GM12878 (cell line): ENCODE results near the gene SPATA24. TPM values are rescaled to one million over a fixed set of nuclear protein-coding genes. Genes with fewer than 3 reads are reported as not detected.

Experiments used
- ATAC-seq: fragments of 200-7000 bp; cut with Tn5 transposase; 3 replicates; pipeline ENCODE4 v1.9.1; 2020; ENCODE audit warnings: mild to moderate bottlenecking, moderate library complexity
- BruUV-seq: library from RNA; stranded (reverse); fragments of 400-500 nt; replicated peaks from 2 replicates; lab custom pipeline; 2021; lab: Mats Ljungman, UMichigan
- CTCF ChIA-PET: fragments of 300-600 bp; sonication (Branson Sonifier 250); formaldehyde crosslinking; extraction: SDS; loops from one replicate; lab custom pipeline; 2021; ENCODE audit warnings: inconsistent platforms; lab: Yijun Ruan, JAX
- POLR2A ChIA-PET: fragments of 350-600 bp; formaldehyde crosslinking; extraction: SDS; loops from one replicate; lab custom pipeline; 2021; ENCODE audit warnings: inconsistent platforms; lab: Charles Lee
- RAD21 ChIA-PET: fragments of 300-600 bp; sonication (Branson Sonifier 250); formaldehyde crosslinking; loops from one replicate; lab custom pipeline; 2023; ENCODE audit warnings: antibody characterized with exemption; ENCODE audit not compliant: unreplicated experiment; lab: Charles Lee
- SMC1A ChIA-PET: fragments of 300-600 bp; sonication (Branson Sonifier 250); formaldehyde crosslinking; loops from one replicate; lab custom pipeline; 2023; ENCODE audit not compliant: unreplicated experiment, uncharacterized antibody; lab: Charles Lee
- DNase-seq: peaks from one replicate; pipeline ENCODE4 v3.0.0-alpha.2; 2011; ENCODE audit warnings: low read depth, low spot score
- FAIRE-seq: peaks from 3 replicates; lab custom pipeline; 2011; peaks lifted over from hg19 to GRCh38; lab: Jason Lieb, UNC
- H2AFZ ChIP-seq: 2 replicates; pipeline ENCODE4 v1.6.0; 2011; ENCODE audit warnings: low read depth, low read length, control low read depth; ENCODE audit not compliant: control insufficient read depth
- H3K27ac ChIP-seq: 2 replicates; pipeline ENCODE4 v1.5.1; 2011; ENCODE audit warnings: control low read depth; ENCODE audit not compliant: control insufficient read depth, insufficient read depth
- H3K27me3 ChIP-seq, 2 experiments: replicated peaks in 1 of 2; 2 replicates each; pipeline versions ENCODE4 v1.6.0 to v1.6.1; 2011; ENCODE audit warnings: low read length in 1 of 2; ENCODE audit not compliant: control insufficient read depth in 2 of 2, insufficient read depth in 2 of 2
- H3K36me3 ChIP-seq, 2 experiments: 2 replicates each; pipeline ENCODE4 v1.5.1; 2011; ENCODE audit warnings: low read length in 1 of 2; ENCODE audit not compliant: control insufficient read depth in 2 of 2, insufficient read depth in 2 of 2
- H3K4me1 ChIP-seq: 2 replicates; pipeline ENCODE4 v1.6.1; 2011; ENCODE audit warnings: mild to moderate bottlenecking, low read length, moderate library complexity, mixed read lengths; ENCODE audit not compliant: control insufficient read depth, insufficient read depth
- H3K4me2 ChIP-seq: 2 replicates; pipeline ENCODE4 v1.6.0; 2011; ENCODE audit warnings: control low read depth; ENCODE audit not compliant: control insufficient read depth, insufficient read depth
- H3K4me3 ChIP-seq: fragments of 200-600 bp; sonication (generic); 2 replicates; pipeline ENCODE4 v1.5.1; 2016
- H3K79me2 ChIP-seq: 2 replicates; pipeline ENCODE4 v1.6.0; 2011; ENCODE audit warnings: low read length; ENCODE audit not compliant: control insufficient read depth, insufficient read depth
- H3K9ac ChIP-seq: 2 replicates; pipeline ENCODE4 v1.8.0; 2011; ENCODE audit warnings: low read length, control low read depth, mixed read lengths; ENCODE audit not compliant: control insufficient read depth, insufficient read depth
- H3K9me3 ChIP-seq: replicated peaks from 3 replicates; pipeline ENCODE4 v1.5.1; 2011; ENCODE audit warnings: mild to moderate bottlenecking, low read length; ENCODE audit not compliant: control insufficient read depth, insufficient read depth
- H4K20me1 ChIP-seq: 2 replicates; pipeline ENCODE4 v1.6.0; 2011; ENCODE audit not compliant: control insufficient read depth, insufficient read depth
- FOXM1 ChIP-seq: IDR thresholded peaks from 2 replicates; pipeline ENCODE4 v1.6.1; 2012; ENCODE audit warnings: low read depth, mild to moderate bottlenecking, inconsistent platforms, low read length, moderate library complexity
- KLF5 ChIP-seq: fragments of 450-650 bp; IDR thresholded peaks from 2 replicates; pipeline ENCODE4 v1.6.1; 2014; ENCODE audit warnings: mild to moderate bottlenecking; ENCODE audit not compliant: partially characterized antibody
- MXI1 ChIP-seq: fragments of 150-350 bp; IDR thresholded peaks from 2 replicates; pipeline ENCODE4 v1.6.1; 2011; ENCODE audit warnings: low read depth, mild to moderate bottlenecking, inconsistent platforms, low read length, improper control_type of control experiment
- NBN ChIP-seq: fragments of 450-650 bp; IDR thresholded peaks from 2 replicates; pipeline ENCODE4 v1.6.1; 2016
- NFIC ChIP-seq: IDR thresholded peaks from 2 replicates; pipeline ENCODE4 v1.6.1; 2012; ENCODE audit warnings: low read depth, mild to moderate bottlenecking, inconsistent platforms, low read length, moderate library complexity
- RAD51 ChIP-seq: fragments of 450-650 bp; IDR thresholded peaks from 2 replicates; pipeline ENCODE4 v1.6.1; 2016; ENCODE audit warnings: moderate library complexity, mild to moderate bottlenecking, inconsistent platforms
- SREBF1 ChIP-seq: IDR thresholded peaks from 2 replicates; pipeline ENCODE4 v1.6.1; 2012; ENCODE audit warnings: mild to moderate bottlenecking, low read length
- SRF ChIP-seq, 2 experiments: IDR thresholded peaks; 2 replicates each; pipeline ENCODE4 v1.6.1; 2011; ENCODE audit warnings: low read depth in 2 of 2, low read length in 2 of 2, mild to moderate bottlenecking in 1 of 2, moderate library complexity in 1 of 2
- ZBTB40 ChIP-seq: fragments of 450-650 bp; IDR thresholded peaks from 2 replicates; pipeline ENCODE4 v1.6.1; 2016; ENCODE audit warnings: mild to moderate bottlenecking, moderate library complexity, borderline replicate concordance
- in situ Hi-C: fragments of 300-500 bp; cut with MboI; formaldehyde crosslinking; loops from 9 replicates; pipeline ENCODE4 v1.14.3; 2018; ENCODE audit warnings: mixed read lengths
- intact Hi-C: fragments of 100-400 bp; cut with micrococcal nuclease; formaldehyde crosslinking; loops from one replicate; pipeline ENCODE4 v1.14.2; 2022; ENCODE audit not compliant: unreplicated experiment
- polyA plus RNA-seq, 11 experiments: library from polyadenylated mRNA; depleted of rRNA in 4 of 11; unstranded in 6 of 11; stranded (reverse) in 5 of 11; fragments of >200 nt; fragmentation: Nextera tagmentation in 4 of 11; fragmentation: Illumina TruSeq in 1 of 11; extraction: Ambion mirVana in 4 of 11; extraction: Trizol in 1 of 11; gene quantifications; 1 replicate in 1 of 11; 2 replicates in 10 of 11; pipeline versions ENCODE4 v1.2.1 to v1.2.3, GENCODE V29; 2011 to 2016; ENCODE audit warnings: inconsistent platforms in 2 of 11, missing spikeins in 2 of 11, low read depth in 1 of 11
- total RNA-seq, 4 experiments: library from RNA; depleted of rRNA in 3 of 4; stranded (reverse); fragments of >200 nt in 3 of 4; fragmentation: Illumina TruSeq in 1 of 4; extraction: Trizol in 1 of 4; gene quantifications; 2 replicates each; pipeline versions ENCODE4 v1.2.1 to v1.2.3, GENCODE V29; 2013 to 2021

The SPATA24 gene
- total and polyA plus RNA-seq, 10 of the 15 experiments (the other 5 are each of a cell fraction or from before 2014, with no cell fraction given), result 4.1 to 9.8 (median 7.3) TPM

- in situ Hi-C loops (no loop called here), intact Hi-C loops (no loop called here)
- no peak overlapping the region for H3K27ac ChIP-seq
- H3K4me3 ChIP-seq, result no peak overlapping the region
- no peak for FAIRE-seq
- SMC1A ChIA-PET, result interaction anchor here (1.1 to 3.2 kb wide), 5 partner anchors 9 to 66 kb away, joined by 3 to 14 read pairs (median 5); partner anchors contain the start of gene SPATA24
- no peaks in the 10 kb centered on the region for H3K27me3 ChIP-seq
- RAD21 ChIA-PET, result interaction anchor here (0.6 to 3.6 kb wide), 5 partner anchors 8 to 104 kb away, joined by 3 to 19 read pairs (median 3); partner anchors contain the start of gene SPATA24
- no peaks in the 10 kb centered on the region for H3K9me3 ChIP-seq
- H4K20me1 ChIP-seq, result no peaks in the 10 kb centered on the region
- CTCF ChIA-PET, result interaction anchor here (0.6 to 3.8 kb wide), 6 partner anchors 9 to 218 kb away, joined by 3 to 24 read pairs (median 4); no protein-coding TSS in a partner anchor
- no TSS peak for BruUV-seq
- H3K79me2 ChIP-seq, result no peaks in the 10 kb centered on the region
- no peak for ATAC-seq
- no peak overlapping the region for H3K4me2 ChIP-seq
- peaks cover 0 to 2% of the 10 kb centered on the region in 2 experiments; a peak in 1 of 4 replicates for H3K36me3 ChIP-seq
- H2AFZ ChIP-seq, result no peak overlapping the region
- TF ChIP-seq KLF5, result no peak
- no peak for TF ChIP-seq FOXM1
- TF ChIP-seq RAD51, result no peak
- TF ChIP-seq NBN, result no peak
- no peak for TF ChIP-seq NFIC
- TF ChIP-seq ZBTB40, result no peak
- no peak for TF ChIP-seq MXI1
- TF ChIP-seq SREBF1, result no peak
- no peak for TF ChIP-seq SRF (IDR thresholded peaks at IDR 0.05; ENCODE audit: low read depth in 2 of 2, low read length in 2 of 2)
- H3K9ac ChIP-seq, result no peak overlapping the region
- POLR2A ChIA-PET, result interaction anchor here (3.4 kb wide), 1 partner anchor 22 kb away, joined by 14 read pairs; the partner anchor contains the start of gene DNAJC18
- no peak for DNase-seq
- H3K4me1 ChIP-seq, result peaks cover 21% of the 10 kb centered on the region
These were observed 12.0 kb upstream of the SPATA24 start for GRCh38 chr5:139415869-139416268.
